VCaP (cell line): ENCODE data around the gene SRP19.

Source experiments
- H3K27ac ChIP-seq: fragments of 450-650 bp; 2 replicates; pipeline ENCODE4 v1.5.1; 2017
- CTCF ChIP-seq: fragments of 450-650 bp; conservative IDR thresholded peaks from 2 replicates; pipeline ENCODE4 v1.5.1; 2017; ENCODE audit warnings: mild to moderate bottlenecking, moderate library complexity

Gene SRP19

GRCh38 chr5:112867411-112867810 is 6.3 kb downstream of the SRP19 start:
- no peak for TF ChIP-seq CTCF
- H3K27ac ChIP-seq: peak overlapping the region; percentile 75; the same call in 1 of the 2 replicates

GRCh38 chr5:112869948-112870347 is 8.9 kb downstream of the SRP19 start:
- no peak for TF ChIP-seq CTCF
- peak overlapping the region; percentile 75 for H3K27ac ChIP-seq

- no peak overlapping the region for H3K27ac ChIP-seq
- TF ChIP-seq CTCF: no peak
Measured at GRCh38 chr5:112870966-112871365, 9.9 kb downstream of the SRP19 start.

- no peak for TF ChIP-seq CTCF
- no peak overlapping the region for H3K27ac ChIP-seq
Measured at GRCh38 chr5:112876362-112876761, 15.3 kb downstream of the SRP19 start.

GRCh38 chr5:112878101-112878500 is 17.0 kb downstream of the SRP19 start:
- no peak for TF ChIP-seq CTCF
- no peak overlapping the region for H3K27ac ChIP-seq

- no peak overlapping the region for H3K27ac ChIP-seq
- TF ChIP-seq CTCF: no peak
Measured at GRCh38 chr5:112878760-112879159, 17.7 kb downstream of the SRP19 start.

GRCh38 chr5:112880219-112880964 is 19.3 kb downstream of the SRP19 start:
- H3K27ac ChIP-seq: no peak overlapping the region
- no peak for TF ChIP-seq CTCF
